Measurements from ENCODE around the gene CDK11B.
"Not testable (repeated sequence)": the region's sequence is repeated elsewhere in the genome, so short reads cannot be mapped to it uniquely, and the experiment has no call there.

CDK11B gene

GRCh38 chr1:1597275-1597930 lies 61.4 kb downstream of the CDK11B start:
- DNase-seq = no peak

GRCh38 chr1:1596493-1597274 lies 62.1 kb downstream of the CDK11B start:
- no peak for DNase-seq

- DNase-seq = not testable (repeated sequence)
Observed at GRCh38 chr1:1595341-1595740, 63.5 kb downstream of the CDK11B start.

GRCh38 chr1:1594602-1595260 lies 64.1 kb downstream of the CDK11B start:
- no peak for DNase-seq

GRCh38 chr1:1593834-1594601 lies 64.8 kb downstream of the CDK11B start:
- DNase-seq = no peak

- DNase-seq = no peak
Observed at GRCh38 chr1:1591452-1591851, 67.4 kb downstream of the CDK11B start.

Measured in NCI-H2227 treated with DMSO at 0.1 percent for 48 hours (cell line).